Measurements from ENCODE around the gene CNOT11.

DNA sequence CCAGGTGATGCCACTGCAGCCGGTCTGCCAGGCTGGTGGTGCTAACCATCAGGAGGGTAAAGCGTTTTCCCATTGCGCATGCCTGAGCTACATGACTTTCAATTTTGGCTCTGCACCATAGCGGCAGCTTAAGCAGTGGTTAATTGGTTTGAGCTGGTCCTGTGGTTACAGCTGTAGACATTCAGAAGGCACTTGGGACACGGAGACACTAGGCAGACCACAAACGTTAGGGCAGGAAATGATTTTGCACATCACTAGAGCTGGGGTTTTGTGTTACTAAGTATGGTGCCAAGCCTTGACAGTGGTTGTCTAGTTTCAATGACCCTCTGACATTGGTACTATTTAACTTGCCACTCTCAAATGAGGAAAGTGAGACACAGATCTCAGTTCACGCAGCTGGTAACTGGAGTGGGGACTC is 28.9 kb upstream of the CNOT11 start:
- TF ChIP-seq, protein P1, sequence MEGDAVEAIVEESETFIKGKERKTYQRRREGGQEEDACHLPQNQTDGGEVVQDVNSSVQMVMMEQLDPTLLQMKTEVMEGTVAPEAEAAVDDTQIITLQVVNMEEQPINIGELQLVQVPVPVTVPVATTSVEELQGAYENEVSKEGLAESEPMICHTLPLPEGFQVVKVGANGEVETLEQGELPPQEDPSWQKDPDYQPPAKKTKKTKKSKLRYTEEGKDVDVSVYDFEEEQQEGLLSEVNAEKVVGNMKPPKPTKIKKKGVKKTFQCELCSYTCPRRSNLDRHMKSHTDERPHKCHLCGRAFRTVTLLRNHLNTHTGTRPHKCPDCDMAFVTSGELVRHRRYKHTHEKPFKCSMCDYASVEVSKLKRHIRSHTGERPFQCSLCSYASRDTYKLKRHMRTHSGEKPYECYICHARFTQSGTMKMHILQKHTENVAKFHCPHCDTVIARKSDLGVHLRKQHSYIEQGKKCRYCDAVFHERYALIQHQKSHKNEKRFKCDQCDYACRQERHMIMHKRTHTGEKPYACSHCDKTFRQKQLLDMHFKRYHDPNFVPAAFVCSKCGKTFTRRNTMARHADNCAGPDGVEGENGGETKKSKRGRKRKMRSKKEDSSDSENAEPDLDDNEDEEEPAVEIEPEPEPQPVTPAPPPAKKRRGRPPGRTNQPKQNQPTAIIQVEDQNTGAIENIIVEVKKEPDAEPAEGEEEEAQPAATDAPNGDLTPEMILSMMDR (IDR thresholded peaks at IDR 0.05), result no peak
- no peak for TF ChIP-seq POLR2A (IDR thresholded peaks at IDR 0.05)

Data from testis (tissue), 2 donors.